DMS153 treated with DMSO at 0.1 percent for 48 hours (cell line): ENCODE results near the gene UNC79.
"Not testable (repeated sequence)": the region's sequence is repeated elsewhere in the genome, so short reads cannot be mapped to it uniquely, and the experiment has no call there.

Source experiments
- DNase-seq: peaks from one replicate; lab custom pipeline; 2025; ENCODE audit not compliant: unreplicated experiment; lab: John Stamatoyannopoulos, UW

UNC79 gene

DNA sequence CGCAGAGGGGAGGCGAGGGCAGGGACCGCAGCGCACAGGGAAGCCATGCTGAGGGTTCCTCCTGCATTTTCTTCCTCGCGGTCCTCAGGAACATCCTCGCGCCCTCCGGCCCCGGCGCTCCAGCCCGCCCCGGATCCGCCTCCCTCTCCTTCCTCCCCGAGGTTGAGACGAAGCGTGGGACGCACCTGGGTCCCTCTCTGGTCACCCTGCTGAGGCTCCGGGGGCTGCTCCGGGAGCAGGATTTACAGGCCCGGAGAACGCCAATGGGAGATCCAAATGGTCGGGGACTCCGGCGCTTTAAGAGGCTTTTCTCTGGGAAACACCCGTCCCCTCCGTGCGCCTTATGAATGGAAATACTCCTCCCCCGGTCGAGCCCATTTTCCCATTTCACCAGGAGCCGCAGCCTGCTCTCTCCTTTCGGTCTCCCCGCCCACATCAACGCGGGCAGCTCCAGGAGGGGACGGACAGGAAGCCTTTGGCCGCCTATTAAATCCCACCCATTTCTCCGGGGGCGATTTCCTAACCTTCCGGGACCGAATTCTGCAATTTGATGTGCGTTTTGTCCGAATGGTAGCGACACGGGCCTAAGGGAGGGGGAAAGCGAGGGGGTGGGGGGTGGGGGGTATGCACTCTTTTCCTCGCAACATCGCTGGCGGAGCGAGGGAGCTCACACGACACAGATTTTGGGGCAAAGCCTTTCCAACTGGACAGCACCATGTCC lies at the start of gene UNC79:
UNC79 (plus strand) TSS at position 625 of the 721 bp plus-strand sequence; CDS start at position 716, 91 bp downstream.
- DNase-seq = peak; percentile 65

GRCh38 chr14:93381644-93382043 lies 49.1 kb upstream of the UNC79 start:
- DNase-seq = no peak

GRCh38 chr14:93384256-93384655 lies 46.5 kb upstream of the UNC79 start:
- DNase-seq = not testable (repeated sequence)

DNA sequence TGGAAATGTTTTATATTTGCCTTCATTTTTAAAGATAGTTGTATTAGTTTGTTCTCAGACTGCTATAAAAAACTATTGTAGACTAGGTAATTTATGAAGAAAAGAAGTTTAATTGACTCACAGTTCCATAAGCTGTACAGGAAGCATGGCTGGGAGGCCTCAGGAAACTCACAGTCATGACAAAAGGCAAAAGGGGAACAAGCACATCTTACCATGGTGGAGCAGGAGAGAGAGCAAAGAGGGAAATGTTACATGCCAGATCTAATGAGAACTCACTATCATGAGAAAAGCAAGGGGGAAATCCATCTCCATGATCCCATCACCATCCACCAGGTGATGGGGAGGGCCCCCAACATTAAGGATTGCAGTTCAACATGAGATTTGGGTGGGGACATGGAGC lies 35.5 kb upstream of the UNC79 start:
- no peak for DNase-seq

- DNase-seq = no peak
These were observed 34.3 kb upstream of the UNC79 start for GRCh38 chr14:93396456-93396855.

DNA sequence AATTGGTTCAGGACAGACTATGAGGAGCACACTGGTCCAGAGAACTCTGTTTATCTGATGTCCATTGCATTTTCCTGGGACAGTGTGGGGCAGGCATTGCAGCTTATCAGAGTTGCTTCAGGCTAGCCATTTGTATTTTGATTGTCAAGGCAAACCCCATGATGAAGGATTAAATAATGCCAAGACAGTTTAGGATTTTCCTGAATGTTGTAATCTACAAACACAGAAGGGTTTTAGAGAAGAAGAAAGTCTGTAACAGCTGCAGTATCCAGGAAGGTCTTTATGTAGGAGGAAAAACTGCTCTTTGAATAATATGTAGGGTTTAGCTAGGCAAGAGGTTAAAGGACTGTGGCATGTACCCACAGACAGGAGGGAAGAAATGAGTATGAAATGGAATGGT lies 32.2 kb upstream of the UNC79 start:
- DNase-seq = no peak

DNA sequence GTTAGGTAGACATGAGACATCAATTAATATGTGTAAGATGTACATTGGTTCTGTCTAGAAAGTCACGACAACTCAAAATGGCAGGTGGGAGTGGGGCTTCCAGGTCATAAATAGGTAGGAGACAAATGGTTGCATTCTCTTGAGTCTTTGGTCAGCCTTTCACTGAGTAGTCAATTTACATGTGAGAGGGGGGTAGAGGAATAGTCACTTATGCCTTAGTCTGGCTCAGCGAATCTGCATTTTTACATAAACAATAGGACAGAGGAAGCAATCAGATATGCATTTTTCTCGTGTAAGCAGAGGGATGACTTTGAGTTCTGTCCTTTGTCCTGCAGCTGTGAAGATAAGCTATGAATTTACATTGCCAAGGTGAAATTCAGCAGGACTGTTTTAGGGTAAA lies 27.8 kb upstream of the UNC79 start:
- DNase-seq = no peak

GRCh38 chr14:93410021-93410420 lies 20.7 kb upstream of the UNC79 start:
- DNase-seq = no peak

DNA sequence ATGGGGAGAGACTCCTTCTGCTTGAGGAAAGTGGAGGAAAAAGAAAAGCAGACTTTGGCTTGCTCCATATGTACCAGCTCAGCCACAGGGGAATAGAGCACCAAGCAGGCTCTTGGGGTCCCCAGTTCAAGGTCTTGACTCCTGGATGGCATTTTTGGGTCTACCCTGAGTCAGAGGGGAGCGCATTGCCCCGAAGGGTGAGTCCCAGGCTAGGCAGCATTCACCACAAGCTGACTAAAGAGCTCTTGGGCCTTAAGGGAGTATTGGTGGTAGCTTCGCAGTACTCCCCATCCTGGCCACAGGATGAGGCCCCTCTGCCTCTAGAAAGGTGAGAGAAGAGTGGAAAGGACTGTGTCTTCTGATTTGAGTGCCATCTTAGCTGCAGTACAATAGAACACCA lies 19.8 kb upstream of the UNC79 start:
- no peak for DNase-seq

GRCh38 chr14:93425136-93425535 lies 5.6 kb upstream of the UNC79 start:
- DNase-seq = not testable (repeated sequence)

DNA sequence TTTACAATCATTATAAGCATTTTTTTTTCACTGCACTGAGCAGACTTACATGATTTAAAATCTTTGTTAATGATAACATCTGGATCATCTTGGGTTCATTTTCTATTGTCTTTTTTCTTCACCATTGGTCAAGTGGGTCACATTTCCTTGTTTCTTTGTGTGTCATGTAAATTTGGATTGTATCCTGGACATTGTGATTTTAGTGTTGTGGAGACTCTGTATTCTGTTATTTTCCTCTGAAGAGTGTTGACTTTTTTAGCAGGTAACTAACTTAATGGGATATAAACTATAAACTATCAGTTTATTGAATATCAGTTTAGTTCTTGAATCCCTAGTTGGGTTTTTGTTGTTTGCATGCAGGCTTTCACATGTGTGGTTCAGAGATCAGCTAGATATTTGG lies 4.0 kb upstream of the UNC79 start:
- no peak for DNase-seq

- DNase-seq = peak; percentile 85
These were observed 414 bp downstream of the UNC79 start for GRCh38 chr14:93431036-93431670.

- DNase-seq = no peak
These were observed 23.5 kb downstream of the UNC79 start for GRCh38 chr14:93454224-93454623.

DNA sequence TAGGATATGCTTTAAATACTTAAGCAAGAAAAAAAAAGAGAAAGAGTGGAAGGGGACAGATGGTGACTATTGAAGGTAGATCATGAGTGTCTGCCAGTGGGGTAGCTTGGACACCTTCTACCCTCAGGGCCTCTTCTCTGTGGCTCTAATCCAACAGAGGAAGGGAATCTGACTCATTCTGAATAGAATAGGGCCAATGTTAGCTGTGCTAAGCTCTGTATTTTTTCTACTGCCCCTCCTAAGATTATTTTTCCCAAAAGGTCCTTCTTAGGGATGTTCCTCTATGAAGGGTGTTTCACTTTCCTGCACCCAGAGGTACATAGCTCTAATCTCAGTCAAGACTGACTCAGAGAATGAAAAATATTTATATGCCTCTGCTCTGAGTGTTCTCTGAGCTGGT lies 25.6 kb downstream of the UNC79 start:
- DNase-seq = no peak

- DNase-seq = no peak
These were observed 27.5 kb downstream of the UNC79 start for GRCh38 chr14:93458234-93458633.

- no peak for DNase-seq
These were observed 31.7 kb downstream of the UNC79 start for GRCh38 chr14:93462479-93462878.

- no peak for DNase-seq
These were observed 33.5 kb downstream of the UNC79 start for GRCh38 chr14:93464271-93464670.

DNA sequence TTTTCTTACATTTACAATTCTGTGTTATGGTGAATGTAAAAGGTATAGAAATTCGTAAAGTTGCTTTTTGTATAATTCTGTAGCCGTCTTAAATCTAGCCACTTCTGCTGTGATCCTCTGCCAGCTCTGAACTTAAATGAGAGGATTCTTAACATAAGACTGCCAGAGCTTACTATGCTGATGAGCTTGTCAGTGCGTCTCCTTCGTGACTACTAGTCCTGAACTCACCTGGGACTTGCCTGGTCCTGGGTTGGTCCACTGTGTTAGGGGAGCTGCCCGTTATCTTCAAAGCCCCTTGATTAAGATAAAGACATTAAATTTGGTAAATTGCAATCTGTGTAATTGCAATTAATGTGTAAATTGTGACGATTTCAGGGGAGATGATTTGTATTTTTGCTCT lies 44.7 kb downstream of the UNC79 start:
- no peak for DNase-seq

DNA sequence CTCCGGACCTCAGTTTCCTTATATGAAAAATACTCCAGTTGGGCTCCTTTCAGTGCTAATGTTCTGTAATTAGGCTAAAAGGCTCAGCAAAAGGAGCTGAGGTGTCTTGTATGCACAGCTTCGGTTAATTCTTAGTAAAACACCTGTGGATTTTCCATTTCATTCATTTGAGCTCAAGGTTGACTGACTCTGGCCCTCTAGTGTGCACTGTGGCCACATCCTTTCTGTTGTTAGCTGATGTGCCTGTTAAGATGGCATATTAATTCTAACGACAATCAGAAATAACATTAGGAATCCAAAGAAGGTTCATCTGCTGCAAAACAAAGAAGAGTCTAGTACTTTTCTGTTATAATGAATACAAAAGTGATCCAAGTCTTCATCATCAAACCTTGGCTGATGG lies 45.6 kb downstream of the UNC79 start:
- no peak for DNase-seq

- not testable (repeated sequence) for DNase-seq
These were observed 48.3 kb downstream of the UNC79 start for GRCh38 chr14:93479074-93479473.

DNA sequence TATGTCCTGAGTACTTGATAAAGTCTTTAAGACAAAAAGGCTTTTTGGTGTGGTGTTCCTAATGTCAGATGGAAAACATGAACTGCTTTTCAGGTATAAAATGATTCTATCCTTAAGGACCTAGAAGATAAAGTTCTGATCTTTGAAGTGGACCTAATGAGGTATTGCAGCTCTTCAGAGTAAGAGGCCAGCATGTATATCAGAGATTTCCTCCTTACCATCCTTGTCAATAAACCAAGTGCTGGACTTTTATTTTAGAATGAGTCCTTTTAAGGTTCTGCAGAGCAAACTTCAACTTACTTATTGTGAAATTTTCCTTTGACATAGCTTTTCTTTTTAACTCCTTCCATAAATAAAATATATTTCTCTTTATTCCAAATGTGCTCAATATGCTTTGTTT lies 50.1 kb downstream of the UNC79 start:
- DNase-seq = no peak

DNA sequence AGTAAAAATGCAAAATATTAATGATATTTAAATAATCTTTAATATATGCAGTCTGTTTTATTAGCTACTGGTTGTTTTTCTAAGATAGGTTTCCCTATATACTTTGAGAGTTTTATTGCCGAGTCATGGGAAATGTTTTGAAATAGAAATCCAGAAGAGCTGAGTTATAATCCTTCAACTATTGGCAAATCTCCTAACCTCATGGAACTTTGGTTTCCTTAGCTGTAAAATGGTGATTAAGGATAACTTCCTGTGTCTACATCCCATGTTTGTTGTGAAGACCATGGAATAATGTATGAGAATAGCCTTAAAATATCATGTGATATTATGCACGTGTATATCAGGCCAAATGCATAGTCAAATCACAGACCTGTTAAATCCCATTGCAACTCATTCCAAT lies 51.0 kb downstream of the UNC79 start:
- no peak for DNase-seq

DNA sequence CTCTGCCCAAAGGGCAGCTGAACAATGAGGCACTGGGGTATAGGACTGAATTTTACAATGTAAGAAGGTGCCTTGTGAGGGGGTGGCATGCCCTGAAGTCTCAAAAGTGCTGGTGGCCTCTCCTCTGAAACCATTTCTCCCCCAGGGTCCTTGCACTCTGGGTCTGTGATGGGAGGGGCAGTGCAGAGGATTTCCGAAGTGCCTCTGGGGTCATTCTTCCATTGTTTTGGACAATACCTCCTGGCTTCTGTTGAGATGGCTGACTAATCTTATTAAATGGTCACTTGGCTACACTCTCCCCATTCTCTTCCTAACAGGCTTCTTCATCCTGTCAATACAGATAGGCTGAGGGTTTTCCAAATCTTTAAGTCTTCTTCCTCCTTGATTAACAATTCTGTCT lies 59.3 kb downstream of the UNC79 start:
- no peak for DNase-seq
